ENCODE data around the gene SMIM34. TPM values are rescaled to one million over a fixed set of nuclear protein-coding genes. Genes with fewer than 3 reads are reported as not detected.
"Not testable (repeated sequence)": the region's sequence is repeated elsewhere in the genome, so short reads cannot be mapped to it uniquely, and the experiment has no call there.

The SMIM34 gene
- total RNA-seq (2014; rRNA removed; shearing (Covaris generic)), result not detected in 2 replicates
- not detected in 2 replicates for polyA plus RNA-seq (2014; cell fraction: nucleus; rRNA removed)

DNA sequence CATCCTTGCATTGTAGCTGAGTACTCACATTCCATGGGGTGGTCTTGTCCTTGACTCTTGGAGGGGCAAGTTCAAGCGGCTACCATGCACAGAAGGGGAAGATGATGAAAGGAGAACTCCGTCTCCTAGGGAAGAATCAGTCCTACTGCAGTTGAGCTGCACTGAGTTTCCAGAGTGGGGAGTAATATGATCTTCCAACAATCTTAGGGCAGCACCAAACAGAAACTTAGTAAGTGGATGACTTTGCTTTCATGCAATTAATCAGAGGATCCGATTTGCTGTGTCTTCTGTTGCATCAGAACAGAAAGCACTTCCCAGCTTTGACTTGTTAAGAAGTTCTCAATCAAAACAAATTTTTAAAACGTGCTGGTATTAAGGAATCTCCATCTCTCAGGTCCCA lies at the start of gene SMIM34:
Gene SMIM34, minus strand, starts transcription at position 147 of the 400 bp plus-strand sequence. Its CDS starts 112 bp downstream, at position 35.
- DNase-seq (ENCODE audit: extremely low read depth, low read depth), result not testable (repeated sequence)

DNA sequence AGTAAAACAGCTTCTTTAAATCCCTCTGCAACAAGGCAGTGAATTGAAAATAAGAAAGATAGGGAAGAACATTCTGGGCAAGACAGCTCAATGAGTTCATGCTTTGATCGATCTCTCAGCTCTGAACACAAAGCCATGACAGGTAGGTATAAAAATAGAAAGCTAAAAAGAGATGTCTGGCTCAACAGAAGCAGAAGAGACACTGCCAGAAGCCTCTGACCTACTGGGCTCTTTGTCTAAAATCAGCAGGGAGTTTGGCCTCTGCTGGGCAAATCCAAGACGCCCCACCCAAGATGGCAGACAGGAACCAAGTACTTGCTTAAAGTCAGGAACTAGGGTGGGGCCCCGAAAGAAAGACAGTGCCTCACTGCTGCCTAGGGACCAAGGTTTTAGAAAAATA lies 43.6 kb upstream of the SMIM34 start:
- not testable (repeated sequence) for DNase-seq (ENCODE audit: extremely low read depth, low read depth)

- not testable (repeated sequence) for DNase-seq (ENCODE audit: extremely low read depth, low read depth)
Observed at GRCh38 chr21:34459426-34459825, 35.7 kb upstream of the SMIM34 start.

DNA sequence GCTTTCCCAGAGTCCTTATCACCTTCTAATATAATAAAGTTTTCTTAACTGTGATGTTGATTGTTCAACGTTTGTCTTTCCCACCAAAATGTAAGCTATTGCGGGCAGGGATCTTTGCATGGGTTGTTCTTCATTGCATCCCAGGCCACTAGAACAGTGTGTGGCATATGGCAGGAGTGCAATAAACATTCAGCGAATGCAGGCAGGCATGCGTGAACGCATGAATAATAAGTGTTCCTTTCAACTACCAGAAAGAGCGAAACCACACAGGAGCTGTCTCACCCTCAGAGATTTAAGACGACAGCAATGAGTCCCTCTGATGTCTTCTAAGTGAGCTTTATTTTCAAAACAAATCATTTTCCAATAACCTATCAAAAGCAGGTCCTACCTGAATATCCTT lies 34.5 kb upstream of the SMIM34 start:
- not testable (repeated sequence) for DNase-seq (ENCODE audit: extremely low read depth, low read depth)

DNA sequence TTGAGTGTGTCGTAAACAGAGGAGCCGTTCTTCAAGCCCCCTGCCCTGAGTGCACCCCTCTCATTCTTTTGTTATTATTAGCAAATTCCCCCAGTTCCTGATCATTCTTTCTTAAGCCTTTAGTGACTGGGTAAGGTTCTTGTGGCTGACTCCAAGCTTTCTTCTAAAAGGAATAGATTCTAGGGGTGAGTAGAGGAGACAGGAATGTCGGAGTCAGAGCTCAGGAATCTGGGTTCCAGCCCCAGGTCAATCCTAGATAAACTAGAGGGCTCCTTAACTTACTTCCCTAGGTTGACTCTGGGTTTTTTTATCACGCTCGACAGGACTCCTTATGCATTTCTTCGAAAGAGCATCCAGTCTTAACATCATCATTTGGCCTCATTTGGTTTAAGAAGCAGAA lies 32.4 kb upstream of the SMIM34 start:
- not testable (repeated sequence) for DNase-seq (ENCODE audit: extremely low read depth, low read depth)

GRCh38 chr21:34455628-34456027 lies 31.9 kb upstream of the SMIM34 start:
- not testable (repeated sequence) for DNase-seq (ENCODE audit: extremely low read depth, low read depth)

GRCh38 chr21:34447018-34447417 lies 23.3 kb upstream of the SMIM34 start:
- DNase-seq (ENCODE audit: extremely low read depth, low read depth), result not testable (repeated sequence)

GRCh38 chr21:34443486-34443885 lies 19.7 kb upstream of the SMIM34 start:
- DNase-seq (ENCODE audit: extremely low read depth, low read depth), result not testable (repeated sequence)

- not testable (repeated sequence) for DNase-seq (ENCODE audit: extremely low read depth, low read depth)
Observed at GRCh38 chr21:34429710-34430109, 6.0 kb upstream of the SMIM34 start.

DNA sequence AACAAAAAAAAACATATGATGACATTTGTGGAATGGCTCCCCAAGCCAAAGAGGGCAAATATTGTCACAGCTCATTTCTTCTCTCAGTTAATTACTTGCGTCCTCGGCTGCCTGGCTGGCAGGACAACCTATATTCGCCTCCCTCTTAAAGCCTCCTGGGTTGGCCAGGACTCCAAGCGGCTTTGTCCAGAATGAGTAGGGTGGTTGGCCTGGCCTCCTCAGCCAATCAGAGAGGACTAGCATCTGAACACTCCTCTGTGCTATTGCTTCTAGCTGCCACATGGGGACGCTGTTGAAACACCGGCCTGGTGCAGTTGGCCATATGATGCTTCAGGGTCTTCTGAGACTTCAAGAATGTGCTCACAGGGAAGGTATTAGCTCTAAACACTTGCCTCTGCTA lies 4.7 kb upstream of the SMIM34 start:
- DNase-seq (ENCODE audit: extremely low read depth, low read depth), result not testable (repeated sequence)

GRCh38 chr21:34427339-34427738 lies 3.6 kb upstream of the SMIM34 start:
- not testable (repeated sequence) for DNase-seq (ENCODE audit: extremely low read depth, low read depth)

DNA sequence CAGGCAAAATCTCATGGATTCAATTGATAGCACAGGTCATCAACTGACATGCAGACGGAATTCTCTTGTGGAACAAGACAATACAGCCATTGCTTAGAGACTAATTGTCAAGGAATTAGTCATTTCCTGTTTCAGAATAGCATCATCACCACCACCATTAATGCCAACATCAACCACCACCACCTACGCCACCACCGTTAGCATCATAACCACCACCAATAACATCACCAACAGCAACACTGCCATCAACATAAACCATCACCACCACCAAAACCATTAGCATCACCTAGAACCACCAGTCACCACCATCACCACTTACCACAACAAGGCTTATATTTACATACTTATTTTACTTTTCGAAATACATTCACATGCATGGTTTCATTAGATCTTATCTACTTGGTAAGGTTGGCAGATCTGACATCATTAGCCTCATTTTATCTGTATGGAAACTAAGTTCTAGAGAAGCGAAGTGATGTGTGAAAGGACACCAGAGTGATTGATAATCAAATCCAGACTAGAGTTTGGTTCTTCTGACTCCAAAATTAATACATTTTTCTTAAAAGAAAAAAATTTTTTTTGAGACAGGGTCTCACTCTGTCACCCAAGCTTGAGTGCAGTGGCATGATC lies 6.2 kb downstream of the SMIM34 start:
- DNase-seq (ENCODE audit: extremely low read depth, low read depth), result not testable (repeated sequence)

DNA sequence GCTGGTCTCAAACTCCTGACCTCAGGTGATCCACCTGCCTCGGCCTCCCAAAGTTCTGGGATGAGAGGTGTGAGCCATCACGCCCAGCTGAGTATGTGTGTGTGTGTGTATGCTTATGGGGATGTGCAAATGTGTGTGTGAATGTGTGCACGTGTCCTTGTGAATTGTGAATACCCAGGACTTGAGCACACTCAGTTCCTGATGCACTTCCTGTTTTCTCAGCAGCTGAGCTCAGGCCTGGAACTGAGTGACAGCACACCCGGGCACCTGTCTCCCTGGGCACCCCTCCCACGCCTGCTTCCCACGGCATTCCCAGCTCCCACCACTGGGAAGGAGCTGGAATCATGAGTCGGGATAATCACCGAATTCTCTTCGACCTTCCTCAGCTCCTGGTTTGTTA lies 16.5 kb downstream of the SMIM34 start:
- DNase-seq (ENCODE audit: extremely low read depth, low read depth), result not testable (repeated sequence)

DNA sequence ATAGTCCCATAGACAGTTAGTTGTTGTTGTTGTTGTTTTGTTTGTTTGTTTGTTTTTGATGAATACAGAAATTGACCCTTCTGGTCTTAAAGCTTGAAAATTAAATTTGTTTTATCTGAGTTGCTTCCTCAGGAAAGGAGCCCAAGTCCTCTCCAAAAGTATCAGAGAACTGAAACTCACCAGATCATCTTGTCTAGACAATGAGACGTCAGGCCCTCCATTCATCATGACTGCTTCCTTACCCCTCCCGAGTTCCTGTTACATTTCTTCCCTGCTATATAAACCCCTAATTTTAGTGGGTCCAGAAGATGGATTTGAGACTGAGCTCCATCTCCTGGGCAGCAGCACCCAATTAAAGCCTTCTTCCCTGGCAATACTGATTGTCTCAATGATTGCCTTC lies 17.1 kb downstream of the SMIM34 start:
- DNase-seq (ENCODE audit: extremely low read depth, low read depth), result not testable (repeated sequence)

DNA sequence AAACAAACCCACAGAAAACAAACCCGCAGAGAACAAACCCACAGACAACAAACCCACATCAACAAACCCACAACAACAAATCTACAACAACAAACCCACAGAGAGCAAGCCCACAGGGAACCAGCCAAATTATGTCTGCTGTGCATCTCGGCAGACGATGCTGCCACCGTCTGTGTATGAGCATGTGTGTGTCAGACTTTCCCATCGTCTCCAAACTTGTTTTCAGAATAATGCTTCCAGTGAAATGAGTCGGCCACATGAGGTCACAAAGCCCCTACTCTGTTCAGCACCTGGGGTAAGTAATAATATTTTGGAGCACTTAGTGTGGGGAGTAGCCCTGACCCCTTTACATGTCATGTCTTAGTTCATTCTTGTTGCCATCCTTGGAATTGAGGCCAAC lies 17.6 kb downstream of the SMIM34 start:
- not testable (repeated sequence) for DNase-seq (ENCODE audit: extremely low read depth, low read depth)

DNA sequence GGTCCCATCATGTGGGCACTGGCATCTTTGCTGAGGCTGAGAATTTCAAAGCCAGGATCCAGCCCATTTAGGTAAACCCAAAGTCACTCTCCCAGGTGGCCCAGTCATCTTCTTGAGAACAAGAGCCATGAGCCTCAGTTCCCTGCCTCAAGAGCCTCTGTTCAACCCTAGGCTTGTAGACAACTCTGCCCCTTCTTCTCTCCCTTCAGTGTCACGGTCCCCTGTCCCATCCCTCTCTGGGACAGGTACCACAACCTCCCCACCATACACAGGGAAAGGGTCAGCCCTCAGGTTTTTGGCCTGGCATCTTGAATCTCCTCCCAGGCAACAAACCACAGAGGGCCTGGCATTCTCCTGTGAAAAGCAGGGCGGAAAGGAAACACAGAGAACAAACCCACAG lies 18.1 kb downstream of the SMIM34 start:
- not testable (repeated sequence) for DNase-seq (ENCODE audit: extremely low read depth, low read depth)

GRCh38 chr21:34404742-34405141 lies 19.0 kb downstream of the SMIM34 start:
- not testable (repeated sequence) for DNase-seq (ENCODE audit: extremely low read depth, low read depth)

GRCh38 chr21:34400522-34400921 lies 23.2 kb downstream of the SMIM34 start:
- not testable (repeated sequence) for DNase-seq (ENCODE audit: extremely low read depth, low read depth)

- DNase-seq (ENCODE audit: extremely low read depth, low read depth), result not testable (repeated sequence)
Observed at GRCh38 chr21:34383724-34384415, 39.9 kb downstream of the SMIM34 start.

DNA sequence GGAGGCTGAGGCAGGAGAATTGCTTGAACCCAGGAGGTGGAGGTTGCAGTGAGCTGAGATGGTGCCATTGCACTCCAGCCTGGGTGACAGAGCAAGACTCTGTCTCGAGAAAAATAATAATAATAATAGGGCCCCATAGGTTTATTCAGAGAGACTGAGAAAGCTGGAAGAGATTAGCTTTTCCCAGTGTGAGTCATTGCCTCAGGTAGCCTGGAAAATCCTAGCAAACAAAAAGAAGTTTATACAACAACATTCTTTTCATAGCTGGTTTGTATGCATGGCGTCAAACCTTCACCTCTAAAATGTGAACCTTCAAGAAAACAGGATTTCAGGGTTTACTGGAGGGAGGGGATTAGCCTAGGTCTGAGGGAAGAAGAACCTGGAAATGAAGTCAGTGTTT lies 40.6 kb downstream of the SMIM34 start:
- not testable (repeated sequence) for DNase-seq (ENCODE audit: extremely low read depth, low read depth)

DNA sequence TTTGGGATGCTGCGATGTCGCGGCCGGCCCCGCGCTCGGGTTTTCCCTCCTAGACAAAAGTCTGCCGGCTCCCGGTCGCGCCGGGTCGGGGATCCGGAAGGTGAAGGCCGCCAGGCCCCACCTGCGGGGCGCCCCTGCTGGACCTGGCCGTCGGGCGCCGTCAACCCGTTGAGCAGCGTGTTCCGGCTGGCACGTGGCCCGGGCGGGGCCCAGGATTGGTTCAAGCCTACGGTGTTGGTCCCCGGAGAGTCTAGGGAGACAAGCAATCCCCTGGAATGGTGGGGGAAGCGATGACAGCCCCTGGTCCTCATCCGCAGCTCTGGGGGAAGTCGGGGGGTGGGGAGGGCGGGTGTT lies 48.2 kb downstream of the SMIM34 start:
- not testable (repeated sequence) for DNase-seq (ENCODE audit: extremely low read depth, low read depth)
